IPS DF 6.9 (cell line): ENCODE measurements around the gene KDM5A.

Experiments
- DNase-seq: peaks from one replicate; pipeline ENCODE4 v3.0.0-alpha.2; 2013; ENCODE audit warnings: low read depth, low spot score
- H3K27ac ChIP-seq: one replicate; pipeline ENCODE4 v1.5.1; 2013; ENCODE audit warnings: low read length, control low read depth
- H3K27me3 ChIP-seq: 2 replicates; pipeline ENCODE4 v1.6.1; 2013; ENCODE audit warnings: mild to moderate bottlenecking, low read length; ENCODE audit not compliant: control insufficient read depth, insufficient read depth
- H3K36me3 ChIP-seq: 2 replicates; pipeline ENCODE4 v1.6.1; 2013; ENCODE audit warnings: low read length; ENCODE audit not compliant: control insufficient read depth, insufficient read depth
- H3K4me1 ChIP-seq: 2 replicates; pipeline ENCODE4 v1.6.1; 2013; ENCODE audit warnings: low read length; ENCODE audit not compliant: control insufficient read depth, insufficient read depth
- H3K4me3 ChIP-seq: 2 replicates; pipeline ENCODE4 v1.5.1; 2013; ENCODE audit warnings: mild to moderate bottlenecking, low read length
- H3K9me3 ChIP-seq: 2 replicates; pipeline ENCODE4 v1.6.1; 2013; ENCODE audit warnings: low read length, inconsistent platforms; ENCODE audit not compliant: control insufficient read depth, insufficient read depth
- WGBS: extraction: QIAGEN DNeasy Blood & Tissue Kit; methylation state at CpG from one replicate; pipeline ENCODE4 v1.1.7; 2013; ENCODE audit warnings: mixed read lengths, missing lambda C conversion rate; ENCODE audit not compliant: insufficient read length, insufficient coverage; 5-methylcytosine and 5-hydroxymethylcytosine counted together

The KDM5A gene

GRCh38 chr12:262817-263216 is 126.3 kb downstream of the KDM5A start, which contains the start of gene SLC6A13:
TSS of gene SLC6A13 (minus strand) at chr12:262836. CDS start at chr12:260052, 2,784 bp downstream.
- no peak within 1 kb of the TSS for H3K27ac ChIP-seq
- no peak within 1 kb of the TSS for H3K4me3 ChIP-seq
- H3K4me1 ChIP-seq: no peaks in the 10 kb centered on the region
- WGBS: no CpG with 5 or more reads among the region's 7 CpGs
- no peaks in the 10 kb centered on the region for H3K36me3 ChIP-seq
- no peak for DNase-seq
- no peaks in the 10 kb centered on the region for H3K27me3 ChIP-seq
- no peaks in the 10 kb centered on the region for H3K9me3 ChIP-seq

GRCh38 chr12:262113-262512 is 127.0 kb downstream of the KDM5A start:
- H3K4me1 ChIP-seq: no peaks in the 10 kb centered on the region
- no peaks in the 10 kb centered on the region for H3K9me3 ChIP-seq
- no peak overlapping the region for H3K27ac ChIP-seq
- H3K27me3 ChIP-seq: no peaks in the 10 kb centered on the region
- H3K4me3 ChIP-seq: no peak overlapping the region
- no peak for DNase-seq
- no peaks in the 10 kb centered on the region for H3K36me3 ChIP-seq

GRCh38 chr12:257521-258321 is 131.4 kb downstream of the KDM5A start:
- no peak overlapping the region for H3K27ac ChIP-seq
- H3K4me1 ChIP-seq: no peaks in the 10 kb centered on the region
- no peaks in the 10 kb centered on the region for H3K36me3 ChIP-seq
- no peak overlapping the region for H3K4me3 ChIP-seq
- no peaks in the 10 kb centered on the region for H3K27me3 ChIP-seq
- no CpG with 5 or more reads among the region's 14 CpGs for WGBS
- no peak for DNase-seq
- H3K9me3 ChIP-seq: no peaks in the 10 kb centered on the region

GRCh38 chr12:256958-257357 is 132.2 kb downstream of the KDM5A start:
- no peaks in the 10 kb centered on the region for H3K36me3 ChIP-seq
- no peaks in the 10 kb centered on the region for H3K9me3 ChIP-seq
- H3K4me3 ChIP-seq: no peak overlapping the region
- WGBS: no CpG with 5 or more reads among the region's 3 CpGs
- H3K4me1 ChIP-seq: no peaks in the 10 kb centered on the region
- H3K27ac ChIP-seq: no peak overlapping the region
- no peaks in the 10 kb centered on the region for H3K27me3 ChIP-seq
- DNase-seq: no peak

GRCh38 chr12:256225-256624 is 132.9 kb downstream of the KDM5A start:
- no CpG with 5 or more reads among the region's 6 CpGs for WGBS

GRCh38 chr12:254912-255311 is 134.2 kb downstream of the KDM5A start:
- WGBS: no CpG with 5 or more reads among the region's 9 CpGs
- Histone ChIP-seq H3K27ac (no peak overlapping the region), H3K4me1 (no peaks in the 10 kb centered on the region), H3K27me3 (no peaks in the 10 kb centered on the region), H3K4me3 (no peak overlapping the region), H3K36me3 (no peaks in the 10 kb centered on the region), H3K9me3 (no peaks in the 10 kb centered on the region)
- DNase-seq: no peak

More at GRCh38 chr12:256225-256624, 132.9 kb downstream of the KDM5A start:
- no peak overlapping the region for H3K27ac ChIP-seq
- no peaks in the 10 kb centered on the region for H3K36me3 ChIP-seq
- no peaks in the 10 kb centered on the region for H3K27me3 ChIP-seq
- DNase-seq: no peak
- no peaks in the 10 kb centered on the region for H3K4me1 ChIP-seq
- H3K4me3 ChIP-seq: no peak overlapping the region
- no peaks in the 10 kb centered on the region for H3K9me3 ChIP-seq

GRCh38 chr12:254039-254438 is 135.1 kb downstream of the KDM5A start:
- H3K27me3 ChIP-seq: no peaks in the 10 kb centered on the region
- no peaks in the 10 kb centered on the region for H3K9me3 ChIP-seq
- WGBS: 100% methylated on average over 1 of the region's 10 CpGs
- DNase-seq: no peak
- no peak overlapping the region for H3K4me3 ChIP-seq
- H3K36me3 ChIP-seq: no peaks in the 10 kb centered on the region
- no peak overlapping the region for H3K27ac ChIP-seq
- H3K4me1 ChIP-seq: no peaks in the 10 kb centered on the region

- Histone ChIP-seq H3K27me3 (no peaks in the 10 kb centered on the region), H3K4me1 (no peaks in the 10 kb centered on the region), H3K36me3 (no peaks in the 10 kb centered on the region), H3K4me3 (no peak overlapping the region), H3K9me3 (no peaks in the 10 kb centered on the region), H3K27ac (no peak overlapping the region)
- DNase-seq: no peak
- WGBS: no CpG with 5 or more reads among the region's 12 CpGs
These were observed 135.8 kb downstream of the KDM5A start for GRCh38 chr12:253116-253831.

GRCh38 chr12:252636-253035 is 136.5 kb downstream of the KDM5A start:
- no peaks in the 10 kb centered on the region for H3K27me3 ChIP-seq
- no peak for DNase-seq
- H3K27ac ChIP-seq: no peak overlapping the region

GRCh38 chr12:247271-247670 is 141.8 kb downstream of the KDM5A start:
- Histone ChIP-seq H3K9me3 (no peaks in the 10 kb centered on the region), H3K4me3 (no peak overlapping the region), H3K4me1 (no peaks in the 10 kb centered on the region), H3K36me3 (no peaks in the 10 kb centered on the region), H3K27me3 (no peaks in the 10 kb centered on the region), H3K27ac (no peak overlapping the region)
- no peak for DNase-seq
- WGBS: no CpG with 5 or more reads among the region's 3 CpGs

More at GRCh38 chr12:252636-253035, 136.5 kb downstream of the KDM5A start:
- Histone ChIP-seq H3K4me1 (no peaks in the 10 kb centered on the region), H3K36me3 (no peaks in the 10 kb centered on the region), H3K4me3 (no peak overlapping the region), H3K9me3 (no peaks in the 10 kb centered on the region)
- no CpG with 5 or more reads among the region's 5 CpGs for WGBS
